Erythroblast (primary cell): ENCODE results near the gene NTM.

Source experiments
- GATA1 ChIP-seq: IDR thresholded peaks from 2 replicates; pipeline ENCODE4 v1.6.1; 2011; ENCODE audit warnings: low read depth, mild to moderate bottlenecking, control low read depth, low read length, moderate library complexity
- POLR2A ChIP-seq: IDR thresholded peaks from 2 replicates; pipeline ENCODE4 v1.6.1; 2011; ENCODE audit warnings: mild to moderate bottlenecking, low read length

DNA sequence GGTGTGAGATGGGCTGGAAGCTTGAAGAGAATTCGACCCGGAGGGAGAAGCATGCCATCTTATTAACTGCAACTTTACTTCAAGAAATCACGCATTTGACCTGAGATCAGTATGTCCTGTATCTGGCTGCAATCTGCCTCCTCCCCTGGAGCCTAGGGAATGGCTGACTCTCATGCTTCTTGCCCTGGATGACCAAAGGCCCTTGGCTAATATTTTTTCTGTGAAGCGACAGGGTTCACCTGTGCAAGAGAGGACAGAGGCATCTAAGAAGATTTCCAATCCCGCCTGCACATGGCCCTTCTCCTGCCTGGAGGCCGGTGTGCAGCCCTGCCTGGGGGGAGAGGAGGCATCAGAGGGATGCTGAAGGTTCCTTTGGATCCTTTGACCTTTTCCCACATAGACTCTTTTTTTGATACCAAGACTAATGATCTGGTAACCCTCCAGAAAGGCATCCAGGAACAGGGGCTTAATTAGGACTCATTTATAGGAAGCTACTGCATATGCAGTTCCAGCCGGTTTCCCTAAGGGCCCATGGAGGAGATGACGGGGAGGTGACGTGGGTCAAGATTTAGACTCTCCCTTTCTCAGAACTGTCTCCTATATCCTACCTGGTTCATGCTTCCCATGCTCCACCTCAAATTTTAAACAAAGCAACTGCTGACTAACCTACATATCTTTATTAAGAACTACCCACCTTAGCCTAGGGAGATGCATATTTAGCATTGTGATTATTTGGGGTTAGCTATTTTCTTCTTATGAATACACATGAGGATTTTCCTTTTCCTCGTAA lies 50.8 kb downstream of the NTM start:
- TF ChIP-seq POLR2A (no peak), GATA1 (no peak)
